Activated naive CD8-positive, alpha-beta T cell (primary cell): ENCODE results near the gene HOXB6.

Experiments
- H3K27ac Mint-ChIP-seq: one replicate; pipeline ENCODE4 v1.8.0; 2021; ENCODE audit warnings: mixed read lengths
- H3K27me3 Mint-ChIP-seq: one replicate; pipeline ENCODE4 v1.8.0; 2021; ENCODE audit warnings: mixed read lengths
- H3K36me3 Mint-ChIP-seq: one replicate; pipeline ENCODE4 v1.8.0; 2021; ENCODE audit warnings: mixed read lengths
- H3K4me1 Mint-ChIP-seq: one replicate; pipeline ENCODE4 v1.8.0; 2021; ENCODE audit warnings: low read depth, mixed read lengths
- H3K4me3 Mint-ChIP-seq: one replicate; pipeline ENCODE4 v1.8.0; 2021; ENCODE audit warnings: mild to moderate bottlenecking, mixed read lengths
- H3K9me3 Mint-ChIP-seq: one replicate; pipeline ENCODE4 v1.8.0; 2021; ENCODE audit warnings: low read depth, mixed read lengths

Gene HOXB6

DNA sequence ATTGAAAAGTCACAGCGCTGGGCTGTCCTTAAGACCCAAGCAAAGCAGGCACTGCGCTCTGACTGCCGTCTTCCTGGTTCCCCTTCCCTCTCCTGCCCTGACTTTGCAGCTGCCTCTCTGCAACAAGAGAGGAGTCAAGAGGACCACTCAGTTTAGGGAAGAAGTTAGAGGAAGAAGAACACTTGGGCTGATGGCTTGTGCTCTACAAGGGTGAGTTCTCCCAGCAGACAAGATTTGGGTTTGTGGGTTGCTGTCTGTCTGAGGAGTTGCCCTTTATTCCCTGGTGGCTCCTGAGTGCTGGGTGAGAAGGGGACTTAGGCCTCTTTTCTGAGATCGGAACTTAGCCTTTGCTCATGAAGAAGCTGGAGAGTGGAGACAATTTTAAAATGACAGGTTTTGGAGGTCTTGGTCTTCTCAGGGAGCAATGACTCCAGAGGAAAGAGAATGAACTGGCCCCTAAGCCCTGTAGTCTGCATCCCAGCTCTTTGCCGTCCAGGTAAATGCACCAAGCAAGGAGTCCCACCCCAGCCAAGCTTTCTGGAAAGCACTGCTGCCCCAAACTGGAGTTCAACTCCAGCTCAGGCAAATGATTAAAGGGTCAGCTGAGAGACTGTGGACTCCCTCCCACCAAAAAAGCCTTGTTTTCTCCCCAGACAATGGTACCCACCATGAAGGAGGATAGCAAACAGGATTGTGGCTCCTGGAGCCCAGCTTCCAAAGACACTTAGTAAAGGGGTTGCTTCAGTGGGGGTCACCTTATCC is 24.0 kb upstream of the HOXB6 start:
- Mint-ChIP-seq H3K36me3 (peaks cover 2% of the 10 kb centered on the region), H3K4me1 (peaks cover 9% of the 10 kb centered on the region), H3K4me3 (no peak overlapping the region), H3K27me3 (peaks cover 39% of the 10 kb centered on the region), H3K9me3 (no peaks in the 10 kb centered on the region), H3K27ac (no peak overlapping the region)

DNA sequence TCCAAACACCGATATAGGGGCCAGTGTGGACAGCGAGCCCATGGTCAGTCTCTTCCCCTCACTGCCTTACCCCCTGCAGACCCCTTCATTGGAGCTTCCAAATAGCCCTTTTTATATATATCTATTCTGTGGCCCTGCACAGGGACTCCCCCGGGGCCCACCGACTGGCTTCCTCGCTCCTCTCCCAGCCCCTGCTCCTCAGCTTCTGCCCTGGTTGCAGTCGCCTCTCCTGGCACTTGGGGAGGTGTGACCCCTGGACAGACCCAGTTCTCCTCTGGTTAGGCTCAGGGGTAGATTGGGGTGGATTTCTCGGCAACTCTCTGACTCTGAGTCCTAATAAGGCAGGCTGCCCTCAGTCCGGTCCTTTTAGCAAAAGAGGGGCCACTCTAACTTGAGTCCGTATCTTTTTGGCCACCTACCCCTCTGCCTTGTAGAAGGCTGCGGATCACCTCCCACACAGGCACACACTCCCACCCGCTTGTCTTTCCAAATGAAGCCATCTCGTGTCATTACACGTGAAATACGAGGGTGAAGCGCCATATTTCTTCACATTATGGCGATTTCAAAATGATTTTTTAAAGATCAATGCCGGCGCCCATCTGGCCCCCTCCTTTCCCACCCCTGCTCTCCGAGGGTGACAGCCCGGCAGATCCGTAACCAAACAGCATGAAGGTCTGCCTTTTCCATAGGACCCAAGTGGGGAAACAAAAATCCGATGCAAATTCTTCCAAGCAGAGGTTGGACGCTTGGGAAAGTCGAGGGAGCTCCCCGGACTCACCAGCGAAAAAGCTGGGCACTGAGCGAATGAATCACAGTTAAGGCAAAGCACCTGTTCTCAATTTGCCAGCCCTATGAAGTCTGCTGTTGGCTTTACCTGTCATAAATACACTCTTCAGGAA is 23.1 kb upstream of the HOXB6 start:
- Mint-ChIP-seq H3K36me3 (peaks cover 2% of the 10 kb centered on the region), H3K4me3 (peak overlapping the region; percentile 20), H3K4me1 (peaks cover 8% of the 10 kb centered on the region), H3K9me3 (no peaks in the 10 kb centered on the region), H3K27me3 (peaks cover 46% of the 10 kb centered on the region), H3K27ac (no peak overlapping the region)

DNA sequence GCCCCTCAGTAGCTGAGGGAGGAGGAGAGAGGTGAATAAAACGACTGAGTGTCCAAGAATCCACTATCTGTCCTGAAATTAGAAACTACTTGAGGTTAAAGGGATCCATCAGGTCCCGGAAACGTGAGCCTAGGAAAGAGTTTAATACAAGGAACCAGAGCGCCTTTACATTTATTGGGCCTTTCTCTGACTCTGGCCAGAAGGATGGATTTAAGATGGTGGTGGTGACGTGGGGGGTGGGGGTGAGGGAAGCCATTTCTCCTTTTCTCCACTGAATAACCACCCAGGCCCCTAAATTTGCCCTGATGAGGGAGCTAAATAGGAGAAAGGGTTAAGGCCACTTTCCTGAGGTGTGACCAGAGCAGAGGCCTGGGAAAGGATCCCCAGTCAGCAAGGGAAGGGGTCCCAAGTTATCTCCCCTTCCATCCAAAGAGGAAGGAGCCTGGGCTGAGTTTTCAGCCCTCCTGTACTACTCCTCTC is 22.4 kb upstream of the HOXB6 start:
- Mint-ChIP-seq H3K27me3 (peaks cover 46% of the 10 kb centered on the region), H3K36me3 (no peaks in the 10 kb centered on the region), H3K9me3 (no peaks in the 10 kb centered on the region), H3K4me3 (peak overlapping the region; percentile 87), H3K27ac (no peak overlapping the region), H3K4me1 (peaks cover 8% of the 10 kb centered on the region)

DNA sequence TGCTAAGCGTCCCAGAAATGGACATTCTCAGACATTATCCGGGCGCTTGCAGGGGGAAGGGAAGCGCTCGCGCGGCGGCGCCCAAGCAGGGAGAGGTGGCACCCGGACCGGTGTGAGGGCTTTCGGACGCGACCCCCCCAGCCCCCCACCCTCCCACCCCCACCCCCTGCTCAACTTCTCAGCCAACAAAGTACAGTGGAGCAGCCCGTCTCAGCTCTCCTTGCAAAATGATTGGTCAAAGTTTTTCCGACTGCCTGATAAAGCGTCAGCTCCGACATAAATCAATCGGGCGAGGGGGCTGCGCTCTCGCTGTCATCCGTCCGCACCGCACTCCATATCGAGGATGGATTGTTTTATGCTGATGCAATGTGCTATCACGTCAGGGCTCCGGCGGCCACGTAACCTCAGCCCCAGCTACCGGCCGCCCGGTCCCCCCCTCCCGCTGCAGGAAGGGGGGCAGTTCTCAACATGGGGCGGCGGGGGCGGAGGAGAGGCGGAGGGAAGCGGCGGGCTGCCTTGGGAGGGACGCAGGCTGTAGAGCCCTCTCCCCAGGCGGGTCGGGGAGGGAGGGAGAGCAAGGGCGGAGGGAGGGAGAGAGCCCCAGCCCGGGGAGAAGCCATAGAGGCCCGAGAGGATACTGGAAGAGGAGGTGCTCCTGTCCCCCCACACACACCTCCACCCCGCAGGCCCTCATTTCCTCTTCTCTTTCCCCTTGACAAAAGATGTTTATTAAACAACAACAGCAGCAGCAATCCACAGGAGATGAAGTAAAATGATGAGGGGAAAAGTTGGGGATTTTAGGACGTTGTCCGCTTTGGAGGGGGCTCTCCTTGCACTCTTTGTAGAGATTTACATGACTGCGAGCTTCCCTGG is 21.7 kb upstream of the HOXB6 start, which contains the start of gene HOXB9:
HOXB9 (minus strand) TSS at position 114 of the 873 bp plus-strand sequence; CDS start at position 25, 89 bp downstream.
- Mint-ChIP-seq H3K36me3 (no peaks in the 10 kb centered on the region), H3K27ac (peak within 1 kb of the TSS; percentile 84), H3K4me1 (peaks cover 8% of the 10 kb centered on the region), H3K4me3 (peak within 1 kb of the TSS; percentile 87), H3K27me3 (peaks cover 50% of the 10 kb centered on the region), H3K9me3 (no peaks in the 10 kb centered on the region)

DNA sequence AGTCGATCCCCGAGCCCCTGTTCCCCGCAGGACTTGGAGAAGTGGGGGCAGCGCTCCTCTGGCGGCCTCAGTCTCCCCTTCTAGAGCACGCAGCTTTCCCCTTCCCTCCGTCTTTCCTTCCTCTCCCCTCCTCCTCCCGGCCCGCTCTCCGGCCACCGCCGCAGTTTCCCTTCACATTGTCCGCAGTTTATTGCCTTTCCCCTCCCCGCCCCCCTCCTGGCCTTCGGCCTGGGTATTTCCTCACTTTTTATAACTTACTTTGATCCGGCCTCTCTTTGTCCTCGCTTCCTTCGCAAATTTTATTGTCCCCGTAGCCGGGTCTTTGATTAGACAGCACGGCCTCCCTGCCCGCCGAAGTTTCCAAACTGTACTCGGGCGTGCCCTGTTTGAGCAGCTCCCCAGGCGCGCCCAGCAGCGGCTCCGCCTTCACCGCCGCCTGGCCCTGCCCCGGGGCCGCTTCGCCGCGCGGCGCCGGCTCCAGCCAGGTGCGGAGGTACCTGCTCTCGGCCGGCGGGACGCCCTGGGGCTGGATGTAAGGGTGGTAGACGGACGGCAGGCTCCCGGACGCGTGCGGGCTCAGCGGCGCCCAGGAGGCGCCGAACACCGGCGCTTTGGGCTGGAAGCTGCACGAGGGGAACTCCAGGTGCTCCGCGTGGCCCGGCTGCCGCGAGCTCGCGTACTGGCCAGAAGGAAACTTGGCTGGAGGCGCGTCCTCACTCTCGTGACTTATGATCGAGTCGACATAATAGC is 20.9 kb upstream of the HOXB6 start:
- peaks cover 8% of the 10 kb centered on the region for H3K4me1 Mint-ChIP-seq
- H3K4me3 Mint-ChIP-seq, result peak overlapping the region; percentile 87
- H3K27me3 Mint-ChIP-seq, result peaks cover 53% of the 10 kb centered on the region
- H3K27ac Mint-ChIP-seq, result no peak overlapping the region
- no peaks in the 10 kb centered on the region for H3K9me3 Mint-ChIP-seq
- no peaks in the 10 kb centered on the region for H3K36me3 Mint-ChIP-seq

DNA sequence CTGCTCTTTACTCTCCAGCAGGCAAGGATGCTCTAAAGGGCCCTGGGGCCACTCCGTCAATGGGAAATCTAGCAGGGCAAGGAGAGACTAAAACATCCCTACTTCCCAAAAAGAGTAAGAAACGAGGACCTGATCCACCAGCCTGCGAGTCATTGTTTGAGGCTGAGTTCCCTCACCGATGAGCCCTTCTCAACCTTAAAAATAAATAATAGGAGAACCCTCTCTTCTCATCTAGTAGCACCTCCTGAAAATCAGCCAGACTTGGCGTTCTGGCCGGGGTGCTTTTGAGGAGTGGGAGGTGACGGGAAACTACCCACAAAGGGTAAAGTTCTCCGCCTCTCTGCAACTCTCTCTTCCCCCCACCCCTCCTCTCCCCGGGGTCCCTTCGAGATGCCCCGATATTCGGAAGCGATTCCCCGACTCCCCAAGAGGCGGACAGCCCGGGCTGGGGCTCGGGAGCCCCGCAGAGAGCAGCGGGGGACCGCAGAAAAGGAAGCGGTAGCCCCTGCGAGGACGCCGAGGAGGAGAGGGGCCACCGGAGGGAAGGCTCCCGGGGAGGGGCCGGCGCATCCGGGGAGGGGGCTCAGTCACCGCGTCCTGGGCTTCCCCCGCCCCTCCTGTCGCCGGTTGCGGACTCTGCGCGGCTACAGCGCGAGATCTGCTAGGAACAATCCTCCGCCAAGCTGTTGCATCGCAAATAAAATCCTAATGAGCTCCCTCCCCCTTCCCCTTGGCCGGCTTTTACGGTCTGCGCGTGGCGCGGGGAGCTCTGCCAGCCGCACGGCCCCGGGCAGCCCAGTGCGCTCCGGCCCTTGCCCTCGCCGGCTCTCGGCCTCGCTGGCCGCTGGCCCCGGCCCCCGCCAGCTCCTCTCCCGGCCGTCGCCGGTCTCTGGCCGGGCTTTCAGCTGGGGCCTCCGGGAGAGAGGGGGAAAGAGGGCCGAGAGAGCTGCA is 20.0 kb upstream of the HOXB6 start:
- H3K4me3 Mint-ChIP-seq, result peak overlapping the region; percentile 87
- peaks cover 45% of the 10 kb centered on the region for H3K27me3 Mint-ChIP-seq
- no peaks in the 10 kb centered on the region for H3K9me3 Mint-ChIP-seq
- H3K27ac Mint-ChIP-seq, result no peak overlapping the region
- peaks cover 8% of the 10 kb centered on the region for H3K4me1 Mint-ChIP-seq
- no peaks in the 10 kb centered on the region for H3K36me3 Mint-ChIP-seq

DNA sequence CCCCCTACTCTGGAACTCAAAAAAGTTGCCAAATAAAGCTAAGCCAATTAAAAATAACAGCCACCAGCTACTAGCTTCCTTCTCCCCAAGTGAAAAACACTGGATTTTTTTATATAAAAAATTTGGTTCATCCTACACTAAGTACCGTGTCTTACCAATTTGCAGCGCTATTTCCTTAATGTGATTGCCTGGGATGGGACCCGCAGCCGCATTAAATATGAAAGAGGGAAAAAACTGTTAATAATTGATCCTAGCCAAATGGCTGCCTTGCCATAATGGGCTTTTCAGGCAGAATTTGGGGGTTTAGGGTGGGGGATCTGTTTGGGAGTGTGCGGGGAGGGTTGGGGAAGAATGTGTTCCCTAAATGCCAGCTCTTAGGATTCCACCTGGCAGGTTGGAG is 19.3 kb upstream of the HOXB6 start:
- Mint-ChIP-seq H3K9me3 (no peaks in the 10 kb centered on the region), H3K4me1 (peaks cover 11% of the 10 kb centered on the region), H3K4me3 (peak overlapping the region; percentile 59), H3K27ac (no peak overlapping the region), H3K27me3 (peaks cover 43% of the 10 kb centered on the region), H3K36me3 (no peaks in the 10 kb centered on the region)

DNA sequence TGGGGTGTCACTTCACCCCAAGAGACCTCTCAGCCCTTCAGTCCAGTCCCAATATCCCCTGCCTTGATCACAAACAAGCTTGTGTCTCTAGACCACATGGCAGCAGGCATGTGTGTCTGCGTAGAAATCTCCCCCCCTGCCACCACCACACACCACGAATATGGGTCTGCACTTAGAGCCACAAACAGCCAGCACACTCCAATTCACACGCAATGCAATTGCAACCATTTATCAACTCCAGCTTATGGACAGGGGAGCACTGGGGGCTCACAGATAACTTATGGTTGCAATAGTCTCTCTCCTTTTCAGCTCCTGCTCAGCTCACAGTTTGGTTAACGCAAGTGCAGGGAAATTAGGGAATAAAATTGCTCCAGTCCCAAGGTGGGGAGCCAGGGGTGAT is 18.8 kb upstream of the HOXB6 start:
- H3K4me3 Mint-ChIP-seq, result no peak overlapping the region

DNA sequence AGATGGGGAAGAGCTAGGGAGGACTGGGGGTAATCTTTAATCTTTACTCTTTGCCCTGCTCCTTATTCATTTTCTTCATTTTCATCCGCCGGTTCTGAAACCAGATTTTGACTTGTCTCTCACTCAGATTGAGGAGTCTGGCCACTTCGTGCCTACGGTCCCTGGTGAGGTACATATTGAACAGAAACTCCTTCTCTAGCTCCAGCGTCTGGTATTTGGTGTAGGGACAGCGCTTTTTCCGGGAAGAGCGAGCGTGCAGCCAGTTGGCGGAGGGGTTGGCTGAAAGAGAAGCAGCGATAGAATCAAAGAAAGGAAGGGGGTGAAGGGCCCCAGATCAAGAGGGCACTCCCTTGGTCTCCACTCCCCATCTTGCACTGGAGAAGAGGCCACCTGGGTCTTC is 18.1 kb upstream of the HOXB6 start:
- Mint-ChIP-seq H3K9me3 (no peaks in the 10 kb centered on the region), H3K27ac (no peak overlapping the region), H3K36me3 (no peaks in the 10 kb centered on the region), H3K4me1 (peaks cover 21% of the 10 kb centered on the region), H3K4me3 (no peak overlapping the region), H3K27me3 (peaks cover 43% of the 10 kb centered on the region)

More for the DNA sequence above, 18.8 kb upstream of the HOXB6 start:
- Mint-ChIP-seq H3K27ac (no peak overlapping the region), H3K9me3 (no peaks in the 10 kb centered on the region), H3K27me3 (peaks cover 44% of the 10 kb centered on the region), H3K36me3 (no peaks in the 10 kb centered on the region), H3K4me1 (peaks cover 16% of the 10 kb centered on the region)

DNA sequence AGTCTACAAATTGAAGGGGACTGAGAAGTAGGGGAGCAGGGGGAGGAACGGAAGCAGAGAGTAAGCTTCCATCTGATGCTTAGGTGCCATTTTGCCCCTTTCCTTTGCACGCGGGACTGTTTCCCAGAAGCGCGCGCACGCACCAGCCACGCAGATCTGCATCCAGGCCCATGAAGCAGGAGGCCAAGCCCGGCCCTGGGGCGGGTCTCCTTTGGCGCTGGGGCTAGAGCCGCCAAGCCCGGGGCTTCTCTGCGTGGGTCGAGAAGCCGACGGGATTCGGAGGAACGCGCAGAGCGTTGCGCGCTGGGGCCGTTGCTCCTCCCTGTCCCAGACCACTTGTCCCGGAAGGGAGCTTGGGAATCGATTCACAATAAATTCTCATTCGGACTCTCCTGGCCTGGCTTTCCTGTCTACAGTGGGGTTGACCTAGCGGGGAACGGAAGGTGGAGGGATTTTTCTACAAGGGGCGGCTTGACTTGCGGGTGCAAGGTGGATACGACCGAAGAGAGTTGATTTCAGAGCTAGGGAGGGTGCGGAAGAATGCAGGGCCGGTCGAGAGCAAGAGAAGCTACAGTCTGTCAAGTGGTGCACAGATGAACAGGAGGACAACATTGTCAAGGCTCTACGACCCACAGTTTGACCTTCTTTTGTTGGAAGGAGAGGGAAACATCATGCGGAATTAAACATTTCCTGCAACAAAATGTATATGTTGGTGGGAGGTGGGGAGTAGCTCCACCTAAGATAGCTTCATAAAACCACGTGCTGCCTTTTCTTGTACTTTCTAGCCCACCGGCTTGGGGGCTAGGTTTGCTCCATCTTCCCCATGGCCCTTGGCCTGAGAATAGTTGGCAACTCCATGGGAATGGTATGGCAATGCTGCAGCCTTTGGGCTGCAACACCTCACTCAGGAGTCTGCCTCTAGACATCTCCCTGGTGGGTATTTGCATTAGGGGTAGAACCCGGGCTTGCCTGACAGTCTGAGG is 16.9 kb upstream of the HOXB6 start:
- Mint-ChIP-seq H3K36me3 (no peaks in the 10 kb centered on the region), H3K4me3 (no peak overlapping the region), H3K9me3 (no peaks in the 10 kb centered on the region), H3K4me1 (peaks cover 24% of the 10 kb centered on the region), H3K27ac (no peak overlapping the region), H3K27me3 (peaks cover 49% of the 10 kb centered on the region)

DNA sequence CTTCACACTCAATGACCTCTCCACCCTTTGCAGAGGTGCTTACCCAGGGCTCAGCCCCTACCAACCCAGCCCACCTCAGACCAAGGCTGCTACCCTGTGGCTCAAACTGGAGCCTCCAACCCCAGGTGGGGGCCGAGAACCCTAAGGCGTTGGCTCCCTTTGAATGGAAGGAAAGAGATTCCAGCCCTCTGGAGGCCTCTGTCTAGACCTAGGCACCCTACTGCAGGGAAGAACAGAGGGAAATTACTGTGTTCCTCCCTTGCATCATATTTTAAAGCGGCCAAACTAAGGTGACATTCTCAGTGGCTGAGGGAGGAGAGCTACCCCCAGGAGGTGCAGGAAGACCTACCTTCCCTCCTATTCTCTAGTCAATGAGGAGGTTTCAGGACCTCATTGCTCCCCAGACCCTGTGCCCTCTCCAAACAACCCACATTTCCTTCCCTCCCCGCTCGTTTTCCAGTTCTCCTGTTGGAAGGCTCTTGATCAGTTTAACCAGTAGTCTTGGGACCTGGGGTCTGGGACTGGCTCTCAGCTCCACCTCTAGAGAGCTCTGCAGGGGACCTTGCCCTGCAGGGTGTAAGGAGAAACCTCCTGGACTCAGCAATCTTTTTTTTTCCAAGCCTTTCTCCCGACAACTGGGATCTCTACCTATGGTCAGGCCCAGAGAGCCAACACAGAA is 15.8 kb upstream of the HOXB6 start:
- Mint-ChIP-seq H3K9me3 (no peaks in the 10 kb centered on the region), H3K27me3 (peaks cover 56% of the 10 kb centered on the region), H3K4me3 (no peak overlapping the region), H3K27ac (no peak overlapping the region), H3K4me1 (peaks cover 24% of the 10 kb centered on the region), H3K36me3 (no peaks in the 10 kb centered on the region)
